ENCODE results near the gene PACRG. TPM values are rescaled to one million over a fixed set of nuclear protein-coding genes. Genes with fewer than 3 reads are reported as not detected.

The PACRG gene
- polyA plus RNA-seq, 2 of the 4 experiments (the other 2 are of a cell fraction): 0.14 to 0.30 TPM

DNA sequence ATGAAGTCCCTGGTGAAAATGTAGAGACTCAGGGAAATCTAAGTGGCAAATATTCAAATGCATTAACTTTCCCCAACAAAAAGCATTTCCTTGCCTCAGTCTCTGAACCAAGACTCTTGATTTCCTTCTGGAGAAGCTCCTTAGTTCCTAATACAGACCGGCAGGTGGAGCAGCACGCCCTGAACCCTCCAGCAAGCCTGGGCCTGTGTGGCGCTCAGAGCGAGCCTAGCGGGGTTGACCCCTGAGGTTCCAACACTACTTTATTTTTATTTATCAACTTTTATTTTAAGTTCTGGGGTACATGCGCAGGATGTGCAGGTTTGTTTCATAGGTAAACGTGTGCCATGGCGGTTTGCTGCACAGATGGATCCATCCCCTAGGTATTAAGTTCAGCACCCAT, 50.8 kb downstream of the PACRG start:
- H3K9me3 ChIP-seq: no peaks in the 10 kb centered on the region
- H3K4me1 ChIP-seq: no peaks in the 10 kb centered on the region
- no peak for TF ChIP-seq EHF (CRISPR knock-in tag; IDR thresholded peaks at IDR 0.05)
- TF ChIP-seq RARB (CRISPR knock-in tag; IDR thresholded peaks at IDR 0.05): no peak
- no peak for TF ChIP-seq MYC (IDR thresholded peaks at IDR 0.05; ENCODE audit: borderline replicate concordance, low read length)
- no peak for DNase-seq (ENCODE audit: low read depth in 1 of 2, low spot score in 1 of 2)
- ChIA-PET CTCF (no interaction called here), POLR2A (no interaction called here)
- H3K27ac ChIP-seq: no peak overlapping the region
- FAIRE-seq: no peak
- no peak overlapping the region for H3K4me2 ChIP-seq
- WGBS (ENCODE audit: missing lambda C conversion rate): 79% methylated on average over 8 of the region's 8 CpGs
- no peak overlapping the region for H3K4me3 ChIP-seq
- no peak for ATAC-seq

- no peaks in the 10 kb centered on the region for H3K9me3 ChIP-seq
- ChIA-PET CTCF (no interaction called here), POLR2A (no interaction called here)
- FAIRE-seq: no peak
- H3K4me1 ChIP-seq: no peaks in the 10 kb centered on the region
- no peak for ATAC-seq
- no peak overlapping the region for H3K4me3 ChIP-seq
- DNase-seq (ENCODE audit: low read depth in 1 of 2, low spot score in 1 of 2): no peak
- TF ChIP-seq POLR2A (IDR thresholded peaks at IDR 0.05; ENCODE audit: low read length) (no peak), HOXB5 (CRISPR knock-in tag; IDR thresholded peaks at IDR 0.05) (no peak), CEBPB (IDR thresholded peaks at IDR 0.05) (peak in 1 of 2 experiments; percentile 27; a peak in 1 of 4 replicates), ATOH8 (CRISPR knock-in tag; IDR thresholded peaks at IDR 0.05; ENCODE audit: low read depth) (no peak), MAFK (IDR thresholded peaks at IDR 0.05; ENCODE audit: partially characterized antibody) (no peak)
- no peak overlapping the region for H3K4me2 ChIP-seq
- WGBS (ENCODE audit: missing lambda C conversion rate): 57% methylated on average over 6 of the region's 8 CpGs
- no peak overlapping the region for H3K27ac ChIP-seq
Observed at GRCh38 chr6:162785632-162786242, 58.0 kb downstream of the PACRG start.

- no peak for ATAC-seq
- no peak for DNase-seq (ENCODE audit: low read depth in 1 of 2, low spot score in 1 of 2)
- ChIA-PET POLR2A (no interaction called here), CTCF (no interaction called here)
- Histone ChIP-seq H3K4me1 (no peaks in the 10 kb centered on the region), H3K9me3 (no peaks in the 10 kb centered on the region), H3K4me2 (no peak overlapping the region), H3K4me3 (no peak overlapping the region), H3K27ac (no peak overlapping the region)
- TF ChIP-seq USF2 (IDR thresholded peaks at IDR 0.05) (no peak), RFX5 (IDR thresholded peaks at IDR 0.05) (no peak), FOXS1 (CRISPR knock-in tag; IDR thresholded peaks at IDR 0.05) (no peak), FOSL2 (IDR thresholded peaks at IDR 0.05) (no peak), FOSL2 (CRISPR knock-in tag; IDR thresholded peaks at IDR 0.05) (no peak), RAD21 (conservative IDR thresholded peaks at IDR 0.05 in 1 of 2, IDR thresholded peaks at IDR 0.05 in 1 of 2) (no peak), CEBPB (IDR thresholded peaks at IDR 0.05) (no peak), HOXB13 (CRISPR knock-in tag; IDR thresholded peaks at IDR 0.05; ENCODE audit: low read depth) (no peak)
- WGBS (ENCODE audit: missing lambda C conversion rate): 6% methylated on average over 4 of the region's 4 CpGs
- no peak for FAIRE-seq
Observed at GRCh38 chr6:162798546-162799266, 70.9 kb downstream of the PACRG start.

DNA sequence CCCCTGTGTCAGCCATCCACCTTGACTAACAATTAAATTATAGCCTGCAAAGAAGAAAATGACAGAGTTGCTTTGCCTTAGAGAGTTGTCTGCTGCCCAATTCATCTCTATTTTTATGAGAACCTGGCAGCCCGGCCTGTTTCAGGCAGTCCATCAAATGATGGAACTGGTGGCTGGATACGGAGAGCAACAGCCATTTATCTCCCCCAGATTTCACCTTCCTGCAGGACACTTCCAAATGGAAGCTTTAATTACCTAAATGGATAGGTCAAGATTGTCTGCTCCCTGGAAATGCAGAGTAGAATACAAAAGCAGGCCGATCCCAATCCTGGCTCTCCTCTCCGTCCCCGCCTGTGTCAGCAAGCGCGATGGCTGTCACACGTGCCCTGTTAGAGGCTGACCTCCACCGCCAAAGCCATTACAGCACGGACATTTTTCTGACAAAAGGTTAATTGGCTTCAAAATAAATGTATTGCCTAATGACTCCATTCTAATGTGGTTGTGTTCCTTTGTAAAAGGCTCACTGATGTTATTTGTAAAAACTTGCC, 86.7 kb downstream of the PACRG start:
- POLR2A ChIA-PET: no interaction called here
- no peak for TF ChIP-seq CHD4 (IDR thresholded peaks at IDR 0.05; ENCODE audit: borderline replicate concordance)
- TF ChIP-seq HOXA7 (CRISPR knock-in tag; IDR thresholded peaks at IDR 0.05): no peak
- TF ChIP-seq RFX5 (IDR thresholded peaks at IDR 0.05): no peak
- no peak for TF ChIP-seq HDAC2 (IDR thresholded peaks at IDR 0.05)
- no peak for TF ChIP-seq EHF (CRISPR knock-in tag; IDR thresholded peaks at IDR 0.05)
- no peak for TF ChIP-seq HMGXB4 (CRISPR knock-in tag; IDR thresholded peaks at IDR 0.05; ENCODE audit: borderline replicate concordance)
- TF ChIP-seq CBX8 (IDR thresholded peaks at IDR 0.05): no peak
- TF ChIP-seq ESRRA (IDR thresholded peaks at IDR 0.05; ENCODE audit: borderline replicate concordance, low read length): no peak
- TF ChIP-seq NR3C1 (IDR thresholded peaks at IDR 0.05): no peak
- no peak for TF ChIP-seq TFCP2L1 (CRISPR knock-in tag; IDR thresholded peaks at IDR 0.05)
- TF ChIP-seq NPAS2 (CRISPR knock-in tag; IDR thresholded peaks at IDR 0.05; ENCODE audit: borderline replicate concordance): no peak
- TF ChIP-seq, protein P1, sequence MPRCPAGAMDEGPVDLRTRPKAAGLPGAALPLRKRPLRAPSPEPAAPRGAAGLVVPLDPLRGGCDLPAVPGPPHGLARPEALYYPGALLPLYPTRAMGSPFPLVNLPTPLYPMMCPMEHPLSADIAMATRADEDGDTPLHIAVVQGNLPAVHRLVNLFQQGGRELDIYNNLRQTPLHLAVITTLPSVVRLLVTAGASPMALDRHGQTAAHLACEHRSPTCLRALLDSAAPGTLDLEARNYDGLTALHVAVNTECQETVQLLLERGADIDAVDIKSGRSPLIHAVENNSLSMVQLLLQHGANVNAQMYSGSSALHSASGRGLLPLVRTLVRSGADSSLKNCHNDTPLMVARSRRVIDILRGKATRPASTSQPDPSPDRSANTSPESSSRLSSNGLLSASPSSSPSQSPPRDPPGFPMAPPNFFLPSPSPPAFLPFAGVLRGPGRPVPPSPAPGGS (IDR thresholded peaks at IDR 0.05): no peak
- no peak for TF ChIP-seq ZNF302 (CRISPR knock-in tag; IDR thresholded peaks at IDR 0.05)
- TF ChIP-seq RAD21 (conservative IDR thresholded peaks at IDR 0.05 in 1 of 2, IDR thresholded peaks at IDR 0.05 in 1 of 2): no peak
- no peak for TF ChIP-seq FOSB (CRISPR knock-in tag; IDR thresholded peaks at IDR 0.05)

More for the DNA sequence above, 86.7 kb downstream of the PACRG start:
- FAIRE-seq: no peak
- Histone ChIP-seq H3K4me3 (no peak overlapping the region), H3K9me3 (no peaks in the 10 kb centered on the region), H3K4me1 (no peaks in the 10 kb centered on the region), H3K4me2 (no peak overlapping the region), H3K27ac (no peak overlapping the region)
- CTCF ChIA-PET: no interaction called here
- WGBS (ENCODE audit: missing lambda C conversion rate): 64% methylated on average over 10 of the region's 10 CpGs
- ATAC-seq: no peak
- no peak for DNase-seq (ENCODE audit: low read depth in 1 of 2, low spot score in 1 of 2)
